ENCODE data around the gene LIG1. TPM values are rescaled to one million over a fixed set of nuclear protein-coding genes. Genes with fewer than 3 reads are reported as not detected.

LIG1 gene
- total and polyA plus RNA-seq, 2 of the 13 experiments (the other 11 are each of a cell fraction or from before 2014, with no cell fraction given): 20.1 to 64.4 TPM

- TF ChIP-seq, protein P1, sequence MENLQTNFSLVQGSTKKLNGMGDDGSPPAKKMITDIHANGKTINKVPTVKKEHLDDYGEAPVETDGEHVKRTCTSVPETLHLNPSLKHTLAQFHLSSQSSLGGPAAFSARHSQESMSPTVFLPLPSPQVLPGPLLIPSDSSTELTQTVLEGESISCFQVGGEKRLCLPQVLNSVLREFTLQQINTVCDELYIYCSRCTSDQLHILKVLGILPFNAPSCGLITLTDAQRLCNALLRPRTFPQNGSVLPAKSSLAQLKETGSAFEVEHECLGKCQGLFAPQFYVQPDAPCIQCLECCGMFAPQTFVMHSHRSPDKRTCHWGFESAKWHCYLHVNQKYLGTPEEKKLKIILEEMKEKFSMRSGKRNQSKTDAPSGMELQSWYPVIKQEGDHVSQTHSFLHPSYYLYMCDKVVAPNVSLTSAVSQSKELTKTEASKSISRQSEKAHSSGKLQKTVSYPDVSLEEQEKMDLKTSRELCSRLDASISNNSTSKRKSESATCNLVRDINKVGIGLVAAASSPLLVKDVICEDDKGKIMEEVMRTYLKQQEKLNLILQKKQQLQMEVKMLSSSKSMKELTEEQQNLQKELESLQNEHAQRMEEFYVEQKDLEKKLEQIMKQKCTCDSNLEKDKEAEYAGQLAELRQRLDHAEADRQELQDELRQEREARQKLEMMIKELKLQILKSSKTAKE (CRISPR knock-in tag; IDR thresholded peaks at IDR 0.05; ENCODE audit: borderline replicate concordance): no peak
- TF ChIP-seq ZNF180 (CRISPR knock-in tag; IDR thresholded peaks at IDR 0.05; ENCODE audit: borderline replicate concordance, low read depth) (no peak), CCDC6 (CRISPR knock-in tag; IDR thresholded peaks at IDR 0.05) (no peak), ZNF891 (CRISPR knock-in tag; IDR thresholded peaks at IDR 0.05) (no peak), CTCF (CRISPR knock-in tag; IDR thresholded peaks at IDR 0.05) (peak; percentile 7; the same call in 1 of the 2 replicates), RBM22 (optimal IDR thresholded peaks at IDR 0.05; ENCODE audit: low read length) (no peak), ZFYVE20 (CRISPR knock-in tag; IDR thresholded peaks at IDR 0.05; ENCODE audit: borderline replicate concordance, low read depth) (no peak), NRL (CRISPR knock-in tag; IDR thresholded peaks at IDR 0.05; ENCODE audit: borderline replicate concordance) (no peak), ZNF629 (CRISPR knock-in tag; conservative IDR thresholded peaks at IDR 0.05) (no peak), ZFY (CRISPR knock-in tag; IDR thresholded peaks at IDR 0.05) (peak; percentile 86), CC2D1A (CRISPR knock-in tag; IDR thresholded peaks at IDR 0.05) (no peak), SOX5 (CRISPR knock-in tag; IDR thresholded peaks at IDR 0.05; ENCODE audit: borderline replicate concordance) (no peak), YEATS2 (CRISPR knock-in tag; IDR thresholded peaks at IDR 0.05; ENCODE audit: borderline replicate concordance) (peak; percentile 46; the same call in 1 of the 2 replicates), ZNF543 (CRISPR knock-in tag; IDR thresholded peaks at IDR 0.05) (no peak), ZNF33B (CRISPR knock-in tag; IDR thresholded peaks at IDR 0.05) (no peak), NFATC3 (CRISPR knock-in tag; IDR thresholded peaks at IDR 0.05) (no peak)
- TF ChIP-seq, protein P2, sequence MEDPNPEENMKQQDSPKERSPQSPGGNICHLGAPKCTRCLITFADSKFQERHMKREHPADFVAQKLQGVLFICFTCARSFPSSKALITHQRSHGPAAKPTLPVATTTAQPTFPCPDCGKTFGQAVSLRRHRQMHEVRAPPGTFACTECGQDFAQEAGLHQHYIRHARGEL (CRISPR knock-in tag; IDR thresholded peaks at IDR 0.05): no peak
- TF ChIP-seq, protein P3, sequence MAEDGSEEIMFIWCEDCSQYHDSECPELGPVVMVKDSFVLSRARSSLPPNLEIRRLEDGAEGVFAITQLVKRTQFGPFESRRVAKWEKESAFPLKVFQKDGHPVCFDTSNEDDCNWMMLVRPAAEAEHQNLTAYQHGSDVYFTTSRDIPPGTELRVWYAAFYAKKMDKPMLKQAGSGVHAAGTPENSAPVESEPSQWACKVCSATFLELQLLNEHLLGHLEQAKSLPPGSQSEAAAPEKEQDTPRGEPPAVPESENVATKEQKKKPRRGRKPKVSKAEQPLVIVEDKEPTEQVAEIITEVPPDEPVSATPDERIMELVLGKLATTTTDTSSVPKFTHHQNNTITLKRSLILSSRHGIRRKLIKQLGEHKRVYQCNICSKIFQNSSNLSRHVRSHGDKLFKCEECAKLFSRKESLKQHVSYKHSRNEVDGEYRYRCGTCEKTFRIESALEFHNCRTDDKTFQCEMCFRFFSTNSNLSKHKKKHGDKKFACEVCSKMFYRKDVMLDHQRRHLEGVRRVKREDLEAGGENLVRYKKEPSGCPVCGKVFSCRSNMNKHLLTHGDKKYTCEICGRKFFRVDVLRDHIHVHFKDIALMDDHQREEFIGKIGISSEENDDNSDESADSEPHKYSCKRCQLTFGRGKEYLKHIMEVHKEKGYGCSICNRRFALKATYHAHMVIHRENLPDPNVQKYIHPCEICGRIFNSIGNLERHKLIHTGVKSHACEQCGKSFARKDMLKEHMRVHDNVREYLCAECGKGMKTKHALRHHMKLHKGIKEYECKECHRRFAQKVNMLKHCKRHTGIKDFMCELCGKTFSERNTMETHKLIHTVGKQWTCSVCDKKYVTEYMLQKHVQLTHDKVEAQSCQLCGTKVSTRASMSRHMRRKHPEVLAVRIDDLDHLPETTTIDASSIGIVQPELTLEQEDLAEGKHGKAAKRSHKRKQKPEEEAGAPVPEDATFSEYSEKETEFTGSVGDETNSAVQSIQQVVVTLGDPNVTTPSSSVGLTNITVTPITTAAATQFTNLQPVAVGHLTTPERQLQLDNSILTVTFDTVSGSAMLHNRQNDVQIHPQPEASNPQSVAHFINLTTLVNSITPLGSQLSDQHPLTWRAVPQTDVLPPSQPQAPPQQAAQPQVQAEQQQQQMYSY (CRISPR knock-in tag; IDR thresholded peaks at IDR 0.05): peak; percentile 82
These were observed 59.7 kb downstream of the LIG1 start, which contains the start of gene PLA2G4C (continued) for GRCh38 chr19:48110350-48110966.
